CMK (cell line): ENCODE results near the gene KLK2.

Experiments
- DNase-seq: peaks from one replicate; pipeline ENCODE4 v3.0.0-alpha.2; 2010; ENCODE audit warnings: low read depth

Gene KLK2

GRCh38 chr19:50850738-50851137, 22.5 kb upstream of the KLK2 start:
- DNase-seq: no peak

GRCh38 chr19:50851620-50852019, 21.6 kb upstream of the KLK2 start:
- DNase-seq: no peak

- no peak for DNase-seq
These were observed 18.4 kb upstream of the KLK2 start, which contains the start of gene KLK3 for GRCh38 chr19:50854636-50855410. KLK3 (plus strand) TSS chr19:50854915; CDS start chr19:50854956, 41 bp downstream.

- DNase-seq: no peak
These were observed 15.9 kb upstream of the KLK2 start for GRCh38 chr19:50857366-50857765.

GRCh38 chr19:50858886-50859285, 14.4 kb upstream of the KLK2 start:
- DNase-seq: no peak

GRCh38 chr19:50859849-50860248, 13.4 kb upstream of the KLK2 start:
- no peak for DNase-seq

GRCh38 chr19:50861010-50861409, 12.2 kb upstream of the KLK2 start:
- DNase-seq: no peak

GRCh38 chr19:50861496-50862286, 11.5 kb upstream of the KLK2 start:
- no peak for DNase-seq

- DNase-seq: no peak
These were observed 3.8 kb upstream of the KLK2 start for GRCh38 chr19:50869479-50869878.

- DNase-seq: no peak
These were observed 2.7 kb upstream of the KLK2 start for GRCh38 chr19:50870417-50871089.

- no peak for DNase-seq
These were observed 972 bp downstream of the KLK2 start for GRCh38 chr19:50874211-50874610.

GRCh38 chr19:50875795-50876422, 2.7 kb downstream of the KLK2 start:
- DNase-seq: no peak

GRCh38 chr19:50876456-50876855, 3.2 kb downstream of the KLK2 start:
- DNase-seq: no peak

GRCh38 chr19:50877338-50877737, 4.1 kb downstream of the KLK2 start:
- DNase-seq: no peak

- DNase-seq: no peak
These were observed 5.6 kb downstream of the KLK2 start for GRCh38 chr19:50878851-50879250.

GRCh38 chr19:50880241-50880640, 7.0 kb downstream of the KLK2 start:
- DNase-seq: no peak

- no peak for DNase-seq
These were observed 8.9 kb downstream of the KLK2 start for GRCh38 chr19:50882188-50882587.

- no peak for DNase-seq
These were observed 16.4 kb downstream of the KLK2 start for GRCh38 chr19:50889638-50890037.

GRCh38 chr19:50890422-50891252, 17.4 kb downstream of the KLK2 start:
- DNase-seq: no peak

- no peak for DNase-seq
These were observed 18.0 kb downstream of the KLK2 start for GRCh38 chr19:50891253-50891625.

GRCh38 chr19:50893047-50893736, 20.0 kb downstream of the KLK2 start:
- no peak for DNase-seq
